ENCODE measurements around the gene AIMP1.

AIMP1 gene

DNA sequence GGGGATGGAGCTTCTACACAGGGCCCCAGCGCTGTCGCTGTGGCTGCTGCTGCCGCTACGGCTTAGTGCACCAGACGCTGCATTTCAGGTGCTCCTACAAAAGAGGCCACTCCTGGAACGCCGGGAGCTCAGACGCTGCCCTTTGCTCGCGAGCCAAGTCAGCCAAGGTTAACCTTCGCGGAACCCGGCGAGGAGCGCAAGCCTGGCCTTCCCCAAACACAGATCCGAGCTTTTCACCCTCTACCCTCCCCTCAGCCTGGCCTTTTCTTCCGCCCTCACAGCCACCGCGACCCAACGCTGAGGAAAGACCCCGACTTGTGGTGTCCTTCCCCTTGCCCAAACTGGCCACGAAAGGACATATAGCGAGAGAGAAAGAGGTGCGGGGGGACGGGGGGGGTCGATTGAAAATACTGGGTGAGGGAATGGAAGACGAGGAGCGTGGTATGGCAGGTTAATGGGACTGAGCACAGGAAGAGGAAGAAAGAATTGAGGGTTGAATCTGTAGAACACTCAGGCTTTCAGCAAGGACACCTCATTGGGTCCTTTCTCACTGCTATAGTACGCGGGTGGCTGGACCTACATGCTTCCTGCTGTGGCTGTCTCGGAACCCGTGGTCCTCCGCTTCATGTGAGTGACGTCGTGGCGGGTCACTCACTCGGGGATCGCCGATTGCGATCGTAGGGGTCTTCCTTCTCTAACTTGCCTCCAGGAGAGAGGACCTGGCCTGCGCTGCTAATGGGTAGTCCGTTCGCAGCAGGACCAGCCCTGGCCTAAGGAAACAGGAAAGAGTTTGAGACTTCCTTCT, at the start of gene AIMP1, which contains the start of gene TBCK:
Gene AIMP1 (plus strand): TSS at position 583 of the 805 bp plus-strand sequence. CDS start 8,460 bp downstream, outside the sequence.
Gene TBCK (minus strand): TSS at position 242 of the 805 bp plus-strand sequence. CDS start 7,249 bp downstream, outside the sequence.
- TF ChIP-seq GATA3 (IDR thresholded peaks at IDR 0.05; ENCODE audit: low read depth, low read length) (no peak), GATA2 (IDR thresholded peaks at IDR 0.05; ENCODE audit: low read depth, low read length) (peak; percentile 16; the same call in 1 of the 2 replicates)

DNA sequence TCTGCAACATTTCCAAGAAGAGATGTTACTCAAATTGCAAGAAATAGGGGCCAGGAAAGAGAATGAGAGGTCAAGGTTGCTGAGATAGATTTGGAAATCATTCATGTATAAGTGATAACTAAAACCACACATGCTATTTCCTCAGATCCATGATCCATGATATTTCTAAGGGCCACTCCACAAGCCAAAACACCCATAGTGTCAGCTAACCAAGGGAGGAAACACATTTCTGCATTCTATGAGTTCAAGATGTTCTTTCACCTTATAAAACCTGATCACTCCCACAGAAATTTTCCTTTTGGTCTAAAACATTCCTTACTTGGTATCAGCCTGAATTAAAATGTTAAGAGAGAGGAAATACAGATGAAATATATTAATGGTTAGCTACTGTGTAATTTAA, 47.6 kb upstream of the AIMP1 start:
- TF ChIP-seq GATA2 (IDR thresholded peaks at IDR 0.05; ENCODE audit: low read depth, low read length) (no peak), GATA3 (IDR thresholded peaks at IDR 0.05; ENCODE audit: low read depth, low read length) (no peak)

DNA sequence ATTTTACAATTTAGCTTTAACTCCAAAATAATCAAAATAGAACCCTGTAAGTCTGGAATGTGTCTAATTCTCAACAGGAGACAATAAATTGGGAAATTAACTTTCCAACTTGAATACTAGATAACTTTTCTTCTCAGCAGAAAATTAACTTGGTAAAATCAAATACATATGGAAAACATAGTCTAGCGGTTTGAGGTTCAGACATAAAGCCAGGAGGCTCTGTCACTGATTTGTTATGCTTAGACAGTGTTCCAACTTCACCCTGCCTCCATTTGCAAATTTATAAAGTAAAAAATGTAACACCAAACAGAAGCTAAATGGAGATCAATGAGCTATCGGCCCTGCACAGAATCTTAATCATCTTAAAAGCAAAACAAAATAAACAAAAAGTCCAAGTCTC, 46.6 kb upstream of the AIMP1 start:
- TF ChIP-seq GATA2 (IDR thresholded peaks at IDR 0.05; ENCODE audit: low read depth, low read length) (no peak), GATA3 (IDR thresholded peaks at IDR 0.05; ENCODE audit: low read depth, low read length) (no peak)

DNA sequence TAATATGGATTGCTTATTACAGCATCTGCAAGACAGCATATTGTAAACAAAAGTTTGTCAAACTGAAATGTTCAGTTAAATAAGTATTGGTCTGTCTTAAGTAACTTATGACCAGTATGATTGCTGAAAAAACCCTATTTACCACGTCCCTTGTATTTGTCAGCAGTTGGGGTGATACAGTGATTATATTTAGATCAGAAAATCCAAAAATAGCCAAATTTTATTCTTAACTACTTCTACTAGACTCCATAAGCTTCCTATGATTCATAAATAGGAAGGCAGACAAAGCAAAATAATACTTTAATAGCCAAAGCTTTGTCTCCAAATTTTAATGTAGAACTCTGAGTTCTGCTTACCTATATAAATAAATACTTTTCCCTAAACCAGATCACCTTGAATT, 45.6 kb upstream of the AIMP1 start:
- TF ChIP-seq GATA3 (IDR thresholded peaks at IDR 0.05; ENCODE audit: low read depth, low read length), result no peak
- no peak for TF ChIP-seq GATA2 (IDR thresholded peaks at IDR 0.05; ENCODE audit: low read depth, low read length)

DNA sequence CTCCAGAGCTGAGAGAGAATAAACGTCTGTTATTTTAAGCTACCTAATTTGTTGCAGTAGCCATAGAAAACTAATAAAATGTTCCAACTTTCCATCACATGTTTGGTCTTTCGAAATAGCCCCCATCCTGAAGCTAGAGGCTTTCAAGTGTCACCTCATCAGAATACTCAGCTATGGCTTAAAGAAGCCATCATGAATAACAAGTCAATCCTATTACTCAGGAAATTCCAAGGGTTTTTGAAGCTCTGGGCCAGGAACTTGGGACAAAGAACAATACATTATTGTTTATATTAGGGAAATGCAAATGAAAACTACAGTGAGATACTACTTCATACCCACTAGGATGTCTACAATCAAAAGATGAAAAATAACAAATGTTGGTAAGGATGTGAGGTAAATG, 42.5 kb upstream of the AIMP1 start:
- TF ChIP-seq GATA3 (IDR thresholded peaks at IDR 0.05; ENCODE audit: low read depth, low read length), result no peak
- TF ChIP-seq GATA2 (IDR thresholded peaks at IDR 0.05; ENCODE audit: low read depth, low read length), result no peak

DNA sequence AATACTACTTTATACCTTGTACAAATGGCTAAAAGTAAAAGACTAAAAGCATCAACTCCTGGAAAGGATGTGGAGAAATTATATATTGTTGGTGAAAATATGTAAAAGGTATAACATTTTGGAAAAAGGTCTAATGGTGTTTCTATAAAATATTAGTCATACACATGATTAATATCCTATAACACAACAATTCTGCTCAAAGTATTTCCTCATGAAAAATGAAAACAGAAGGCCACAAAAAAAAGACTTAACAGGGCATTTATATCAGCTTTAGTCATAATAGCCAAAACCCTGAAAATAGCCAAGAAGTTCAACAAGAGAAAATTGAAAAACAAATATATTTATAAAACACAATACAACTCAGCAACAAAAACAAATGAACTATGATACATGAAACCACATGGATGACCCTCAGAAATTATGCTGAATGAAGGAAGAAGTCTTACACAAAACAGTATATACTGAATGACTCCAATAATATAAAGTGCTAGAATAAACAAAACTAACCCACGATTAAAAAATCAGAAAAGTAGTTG, 39.1 kb upstream of the AIMP1 start:
- TF ChIP-seq GATA3 (IDR thresholded peaks at IDR 0.05; ENCODE audit: low read depth, low read length) (no peak), GATA2 (IDR thresholded peaks at IDR 0.05; ENCODE audit: low read depth, low read length) (no peak)

DNA sequence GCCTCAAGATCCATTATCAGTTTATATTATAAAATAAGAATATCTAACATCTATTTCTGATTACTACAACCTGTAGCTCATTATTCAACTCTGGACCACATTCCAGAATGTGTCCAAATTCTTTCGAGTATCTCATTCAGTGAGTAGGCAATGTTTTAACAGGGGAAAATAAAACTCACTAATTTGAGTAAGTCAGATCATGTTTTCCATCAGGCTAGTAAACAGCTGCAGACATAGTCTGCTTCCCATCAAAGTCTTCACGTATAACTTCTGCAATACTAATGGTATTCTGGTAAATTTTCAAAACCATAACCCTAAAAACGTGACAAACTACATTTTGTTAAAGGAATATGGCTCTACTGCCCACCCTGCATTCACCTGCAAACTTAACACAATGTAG, 32.1 kb upstream of the AIMP1 start:
- TF ChIP-seq GATA3 (IDR thresholded peaks at IDR 0.05; ENCODE audit: low read depth, low read length) (no peak), GATA2 (IDR thresholded peaks at IDR 0.05; ENCODE audit: low read depth, low read length) (no peak)

DNA sequence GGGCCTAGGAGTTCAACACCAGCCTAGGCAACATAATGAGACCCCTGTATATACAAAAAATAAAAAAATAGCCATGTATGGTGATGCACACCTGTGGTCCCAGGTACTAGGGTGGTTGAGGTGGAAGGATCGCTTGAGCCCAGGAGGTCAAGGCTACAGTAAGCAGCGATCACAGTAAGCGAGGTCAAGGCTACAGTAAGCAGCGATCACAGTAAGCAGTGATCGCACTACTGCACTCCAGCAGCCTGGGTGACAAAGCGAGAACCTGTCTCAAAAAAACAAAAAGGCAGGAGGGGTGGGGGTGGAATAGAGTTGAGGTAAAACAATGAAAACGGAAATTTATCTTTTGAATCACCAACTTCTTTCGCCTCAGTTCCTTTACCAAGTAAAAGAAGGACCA, 29.7 kb upstream of the AIMP1 start:
- TF ChIP-seq GATA2 (IDR thresholded peaks at IDR 0.05; ENCODE audit: low read depth, low read length) (no peak), GATA3 (IDR thresholded peaks at IDR 0.05; ENCODE audit: low read depth, low read length) (no peak)

DNA sequence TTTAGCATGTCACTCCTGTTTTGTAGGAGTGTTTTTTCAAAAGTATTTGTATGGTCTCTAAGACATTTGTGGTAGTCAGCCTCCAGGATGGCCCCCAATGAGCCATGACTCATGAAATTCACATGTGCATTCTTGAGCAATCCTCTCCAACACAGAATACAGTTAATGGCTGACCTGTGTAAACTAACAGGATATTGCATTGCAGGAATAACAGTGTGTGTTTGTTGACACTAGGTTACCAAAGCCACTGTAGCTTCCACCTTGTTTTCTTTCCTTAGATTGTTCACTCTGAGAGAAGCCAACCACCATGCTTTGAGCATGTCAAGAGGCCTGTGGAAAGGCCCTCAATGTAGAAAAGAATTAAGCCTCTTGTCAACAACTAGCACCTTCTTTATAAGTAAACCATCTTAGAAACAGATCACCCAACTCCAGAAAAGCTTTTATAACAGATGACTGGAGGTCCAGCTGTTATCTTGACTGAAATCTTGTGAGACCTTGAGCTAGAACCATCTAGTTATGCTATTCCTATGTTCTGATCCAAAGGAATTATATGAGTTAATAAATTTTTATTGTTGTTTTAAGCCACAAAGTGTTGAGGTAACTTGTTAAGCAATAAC, 28.9 kb upstream of the AIMP1 start:
- TF ChIP-seq GATA2 (IDR thresholded peaks at IDR 0.05; ENCODE audit: low read depth, low read length) (no peak), GATA3 (IDR thresholded peaks at IDR 0.05; ENCODE audit: low read depth, low read length) (no peak)

DNA sequence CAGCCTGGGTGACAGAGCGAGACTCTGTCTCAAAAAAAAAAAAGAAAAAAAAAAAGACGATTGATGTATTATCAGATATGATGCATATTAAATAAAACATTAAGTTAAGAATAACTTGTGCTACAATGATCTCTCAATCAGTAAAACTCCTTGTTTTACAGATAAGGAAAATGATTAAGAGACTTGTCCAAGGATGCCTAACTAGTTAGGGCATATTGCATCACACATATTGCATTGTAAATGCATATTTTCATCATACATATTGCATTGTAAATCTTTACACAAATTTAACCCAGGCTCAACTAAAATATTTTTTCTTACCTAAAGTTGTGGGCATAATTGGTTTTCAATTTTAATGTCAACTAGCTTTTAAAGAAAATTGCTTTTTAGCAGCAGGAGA, 26.6 kb upstream of the AIMP1 start:
- TF ChIP-seq GATA2 (IDR thresholded peaks at IDR 0.05; ENCODE audit: low read depth, low read length) (no peak), GATA3 (IDR thresholded peaks at IDR 0.05; ENCODE audit: low read depth, low read length) (no peak)

DNA sequence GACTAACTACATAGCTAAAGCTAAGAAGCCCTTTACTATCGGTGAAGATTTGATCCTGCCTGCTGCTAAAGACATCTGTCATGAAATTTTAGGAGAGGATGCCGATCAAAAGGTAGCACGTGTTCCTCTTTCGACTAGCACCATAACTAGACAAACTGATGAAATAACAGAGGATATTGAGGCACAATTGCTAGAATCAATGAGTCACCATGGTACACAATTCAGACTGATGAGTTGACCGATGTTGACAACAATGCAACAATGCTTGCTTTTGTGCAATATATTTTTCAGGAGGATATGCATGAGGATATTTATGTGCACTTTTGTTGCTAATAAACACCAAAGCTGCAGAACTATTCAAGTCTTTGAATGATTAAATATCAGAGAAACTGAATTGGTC, 24.7 kb upstream of the AIMP1 start:
- TF ChIP-seq GATA3 (IDR thresholded peaks at IDR 0.05; ENCODE audit: low read depth, low read length) (no peak), GATA2 (IDR thresholded peaks at IDR 0.05; ENCODE audit: low read depth, low read length) (no peak)

DNA sequence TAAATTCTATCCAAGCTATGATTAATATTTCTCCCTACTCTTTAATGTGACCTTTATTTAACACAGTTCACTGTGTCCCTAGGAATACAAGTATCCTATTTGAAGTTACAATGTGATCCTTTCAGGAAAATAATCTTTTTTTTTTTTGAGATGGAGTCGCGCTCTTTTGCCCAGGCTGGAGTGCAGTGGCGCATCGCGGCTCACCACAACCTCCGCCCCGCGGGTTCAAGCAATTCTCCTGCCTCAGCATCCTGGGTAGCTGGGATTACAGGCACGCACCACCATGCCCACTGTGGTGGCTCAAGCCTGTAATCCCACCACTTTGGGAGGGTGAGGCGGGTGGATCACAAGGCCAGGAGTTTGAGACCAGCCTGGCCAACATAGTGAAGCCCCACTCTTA, 22.3 kb upstream of the AIMP1 start:
- no peak for TF ChIP-seq GATA3 (IDR thresholded peaks at IDR 0.05; ENCODE audit: low read depth, low read length)

DNA sequence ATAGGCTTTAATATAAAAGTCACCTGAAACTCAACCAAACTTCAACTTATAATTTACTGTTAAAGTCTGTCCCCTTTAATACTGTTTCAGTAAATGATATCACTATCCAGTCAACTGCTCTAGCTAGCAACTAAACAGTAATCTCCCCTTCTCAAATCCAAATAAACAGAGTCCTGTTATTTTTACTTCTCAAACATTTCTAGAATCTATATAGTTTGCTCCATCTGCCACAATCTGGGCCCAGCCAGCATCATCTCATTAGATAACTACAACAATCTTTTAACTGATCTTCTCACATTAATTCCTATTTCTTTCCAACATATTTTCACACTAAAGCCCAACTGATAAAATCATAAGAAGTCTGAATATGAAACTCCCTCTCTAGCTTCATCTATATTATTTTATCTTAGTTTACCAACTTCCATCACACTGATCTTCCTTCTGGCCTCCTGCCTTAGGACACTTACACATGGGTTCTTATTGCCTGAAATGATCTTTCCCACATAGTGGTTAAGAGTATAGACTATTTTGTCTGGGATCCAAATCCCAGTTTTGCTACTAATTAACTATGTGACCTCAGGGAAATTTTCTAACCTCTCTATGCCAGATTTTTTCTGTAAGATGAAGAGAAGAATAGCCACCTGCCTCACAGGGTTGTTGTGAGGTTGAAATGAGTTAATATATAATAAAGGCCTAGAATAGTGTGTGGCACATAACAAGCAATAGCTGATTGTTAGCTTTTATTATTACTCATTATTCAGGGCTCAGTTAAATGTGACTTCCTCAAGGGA, 18.9 kb upstream of the AIMP1 start:
- TF ChIP-seq GATA3 (IDR thresholded peaks at IDR 0.05; ENCODE audit: low read depth, low read length) (no peak), GATA2 (IDR thresholded peaks at IDR 0.05; ENCODE audit: low read depth, low read length) (no peak)

DNA sequence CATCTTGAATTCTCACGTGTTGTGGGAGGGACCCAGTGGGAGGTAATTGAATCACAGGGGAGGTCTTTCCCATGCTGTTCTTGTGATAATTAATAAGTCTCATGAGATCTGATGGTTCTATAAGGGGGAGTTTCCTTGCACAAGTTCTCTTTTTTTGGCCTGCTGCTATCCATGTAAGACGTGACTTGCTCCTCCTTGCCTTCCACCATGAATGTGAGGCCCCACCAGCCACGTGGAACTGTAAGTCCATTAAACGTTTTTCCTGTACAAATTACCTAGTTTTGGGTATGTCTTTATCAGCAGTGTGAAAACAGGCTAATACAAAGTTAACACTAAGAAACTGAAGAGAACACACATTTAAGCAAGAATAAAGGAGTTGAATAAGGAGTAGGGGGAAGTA, 16.4 kb upstream of the AIMP1 start:
- TF ChIP-seq GATA3 (IDR thresholded peaks at IDR 0.05; ENCODE audit: low read depth, low read length) (no peak), GATA2 (IDR thresholded peaks at IDR 0.05; ENCODE audit: low read depth, low read length) (no peak)

All from SH-SY5Y (cell line).